Skeletal muscle satellite cell (primary cell): Measurements from ENCODE around the gene CHD1L.
A peak's percentile ranks its signal among the peaks of the same experiment; 100 is the strongest.
"Not testable (repeated sequence)": the region's sequence is repeated elsewhere in the genome, so short reads cannot be mapped to it uniquely, and the experiment has no call there.

Experiments
- H3K27me3 ChIP-seq: 2 replicates; pipeline ENCODE4 v1.7.0; 2013; ENCODE audit warnings: low read length; ENCODE audit not compliant: control insufficient read depth, insufficient read depth
- H3K36me3 ChIP-seq: 2 replicates; pipeline ENCODE4 v1.7.0; 2013; ENCODE audit warnings: mild to moderate bottlenecking, control low read depth, low read length; ENCODE audit not compliant: insufficient read depth
- H3K4me1 ChIP-seq: 2 replicates; pipeline ENCODE4 v1.7.0; 2013; ENCODE audit warnings: low read length; ENCODE audit not compliant: control insufficient read depth, insufficient read depth
- H3K4me2 ChIP-seq: 2 replicates; pipeline ENCODE4 v1.7.0; 2013; ENCODE audit warnings: mild to moderate bottlenecking, low read length
- H3K4me3 ChIP-seq: 2 replicates; pipeline ENCODE4 v1.7.0; 2013; ENCODE audit warnings: low read length
- H3K9ac ChIP-seq: 2 replicates; pipeline ENCODE4 v1.7.0; 2013; ENCODE audit warnings: mild to moderate bottlenecking, low read depth, low read length, moderate library complexity
- H3K9me3 ChIP-seq: replicated peaks from 2 replicates; pipeline ENCODE4 v1.7.0; 2013; ENCODE audit warnings: mild to moderate bottlenecking, control low read depth, low read length

The CHD1L gene

DNA sequence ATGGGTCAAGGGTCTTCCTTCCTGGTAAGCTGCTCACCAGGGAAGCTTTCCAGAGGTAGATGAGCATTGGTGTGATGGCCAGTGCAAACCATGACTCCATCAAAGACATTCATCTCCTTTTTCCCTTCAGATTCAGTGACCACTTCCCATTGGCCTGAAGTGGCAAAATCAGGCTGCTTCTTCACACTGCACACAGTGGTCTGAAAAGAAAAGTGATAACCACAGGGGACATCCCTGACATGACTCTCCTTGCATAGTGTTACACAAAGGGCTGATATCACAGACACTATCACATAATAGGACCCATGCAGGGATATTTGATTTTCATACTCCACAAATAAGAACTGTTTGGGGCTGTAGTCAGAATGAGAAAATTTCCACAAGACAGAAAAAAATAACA lies 29.2 kb upstream of the CHD1L start:
- Histone ChIP-seq H3K4me3 (no peak overlapping the region), H3K9ac (no peak overlapping the region), H3K9me3 (no peaks in the 10 kb centered on the region), H3K4me2 (no peak overlapping the region), H3K36me3 (no peaks in the 10 kb centered on the region), H3K4me1 (peaks cover 3% of the 10 kb centered on the region), H3K27me3 (no peaks in the 10 kb centered on the region)

- H3K36me3 ChIP-seq = no peaks in the 10 kb centered on the region
Observed at GRCh38 chr1:147214325-147214724, 28.2 kb upstream of the CHD1L start.

DNA sequence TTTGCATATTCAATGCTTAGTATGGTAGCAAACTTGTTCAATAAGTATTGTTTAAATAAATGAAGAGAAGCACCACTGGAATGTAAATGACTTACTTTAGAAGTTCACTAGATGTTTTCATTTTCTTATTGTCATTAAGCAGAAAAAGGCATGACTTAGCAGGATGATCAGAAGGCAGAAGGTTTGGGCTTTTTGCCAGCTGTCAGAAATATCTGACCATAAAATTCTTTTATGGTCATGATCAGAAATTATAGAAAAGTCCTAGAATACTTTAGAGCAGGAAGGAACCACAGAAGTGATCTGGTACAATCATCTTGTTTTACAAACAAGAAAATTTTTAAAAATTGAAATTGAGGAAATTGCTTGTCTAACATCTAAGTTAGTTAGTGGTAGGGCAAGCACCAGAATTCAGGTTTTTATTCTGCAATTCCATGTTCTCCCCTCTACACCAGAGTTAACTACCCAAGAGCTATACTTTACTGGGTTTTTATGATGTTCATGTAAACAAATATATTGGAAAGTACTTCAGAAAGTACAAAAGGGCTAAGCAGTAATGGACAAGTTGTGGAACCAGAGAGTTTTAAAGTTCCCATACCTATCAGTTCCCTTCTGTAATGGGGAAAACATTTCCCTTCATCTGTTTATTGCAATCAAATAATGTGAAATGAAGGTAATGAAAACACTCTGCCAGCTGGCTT lies 27.5 kb upstream of the CHD1L start:
- Histone ChIP-seq H3K27me3 (no peaks in the 10 kb centered on the region), H3K4me1 (peaks cover 3% of the 10 kb centered on the region), H3K4me3 (no peak overlapping the region), H3K4me2 (no peak overlapping the region), H3K36me3 (no peaks in the 10 kb centered on the region), H3K9ac (no peak overlapping the region), H3K9me3 (no peaks in the 10 kb centered on the region)

More at GRCh38 chr1:147214325-147214724, 28.2 kb upstream of the CHD1L start:
- Histone ChIP-seq H3K4me2 (no peak overlapping the region), H3K9me3 (no peaks in the 10 kb centered on the region), H3K27me3 (no peaks in the 10 kb centered on the region), H3K4me3 (no peak overlapping the region), H3K9ac (no peak overlapping the region), H3K4me1 (peaks cover 3% of the 10 kb centered on the region)

DNA sequence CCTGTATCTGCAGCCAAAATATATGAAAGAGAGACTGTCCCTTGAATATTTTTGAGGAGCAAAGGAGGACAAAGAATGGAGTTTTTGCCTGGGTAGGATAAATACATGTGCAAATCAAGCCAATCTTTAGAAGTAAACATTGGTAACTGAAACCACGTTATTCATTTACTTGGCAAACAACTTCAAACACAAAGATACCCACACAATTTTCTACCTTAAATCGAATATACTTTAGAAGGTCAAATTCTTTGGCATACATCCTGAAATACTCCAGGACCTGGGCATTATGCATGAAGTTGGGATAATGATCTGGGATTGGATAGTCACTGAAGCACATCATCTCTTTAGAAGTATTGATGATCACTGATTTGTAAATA lies 27.0 kb upstream of the CHD1L start:
- Histone ChIP-seq H3K36me3 (no peaks in the 10 kb centered on the region), H3K9me3 (no peaks in the 10 kb centered on the region)

GRCh38 chr1:147216124-147216523 lies 26.4 kb upstream of the CHD1L start:
- no peak overlapping the region for H3K9ac ChIP-seq
- H3K4me2 ChIP-seq = no peak overlapping the region
- H3K4me1 ChIP-seq = peaks cover 3% of the 10 kb centered on the region
- H3K4me3 ChIP-seq = no peak overlapping the region
- no peaks in the 10 kb centered on the region for H3K27me3 ChIP-seq
- no peaks in the 10 kb centered on the region for H3K9me3 ChIP-seq
- H3K36me3 ChIP-seq = no peaks in the 10 kb centered on the region

More for the DNA sequence above, 27.0 kb upstream of the CHD1L start:
- Histone ChIP-seq H3K27me3 (no peaks in the 10 kb centered on the region), H3K4me2 (no peak overlapping the region), H3K4me3 (no peak overlapping the region), H3K9ac (no peak overlapping the region), H3K4me1 (peaks cover 3% of the 10 kb centered on the region)

- H3K9ac ChIP-seq = no peak overlapping the region
- no peak overlapping the region for H3K4me3 ChIP-seq
- no peak overlapping the region for H3K4me2 ChIP-seq
- no peaks in the 10 kb centered on the region for H3K36me3 ChIP-seq
- no peaks in the 10 kb centered on the region for H3K27me3 ChIP-seq
- H3K9me3 ChIP-seq = no peaks in the 10 kb centered on the region
- peaks cover 3% of the 10 kb centered on the region for H3K4me1 ChIP-seq
Observed at GRCh38 chr1:147217141-147217540, 25.3 kb upstream of the CHD1L start.

DNA sequence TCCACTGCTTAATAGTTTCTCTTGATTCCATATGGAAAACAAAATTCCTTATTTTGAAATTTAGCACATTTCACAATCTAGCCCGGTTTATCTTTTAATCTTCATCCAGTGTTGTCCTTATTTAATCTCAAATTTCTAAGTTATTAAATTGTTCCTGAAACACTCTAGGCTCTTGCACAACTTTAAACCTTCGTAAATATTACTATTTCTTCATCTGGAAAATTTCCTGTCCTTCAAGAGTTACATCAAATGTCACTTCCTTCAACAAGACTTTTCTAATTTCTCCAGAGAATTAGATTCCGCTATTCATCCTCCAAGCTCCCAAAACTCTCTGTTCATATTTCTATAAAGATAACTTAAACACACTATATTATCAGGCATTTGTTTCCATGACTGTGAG lies 23.9 kb upstream of the CHD1L start:
- Histone ChIP-seq H3K9me3 (no peaks in the 10 kb centered on the region), H3K4me3 (no peak overlapping the region), H3K27me3 (no peaks in the 10 kb centered on the region)

GRCh38 chr1:147223740-147224615 lies 18.5 kb upstream of the CHD1L start:
- Histone ChIP-seq H3K4me3 (no peak overlapping the region), H3K9me3 (no peaks in the 10 kb centered on the region), H3K9ac (no peak overlapping the region), H3K36me3 (no peaks in the 10 kb centered on the region), H3K27me3 (no peaks in the 10 kb centered on the region), H3K4me1 (no peaks in the 10 kb centered on the region), H3K4me2 (no peak overlapping the region)

More for the DNA sequence above, 23.9 kb upstream of the CHD1L start:
- Histone ChIP-seq H3K4me2 (no peak overlapping the region), H3K4me1 (peaks cover 3% of the 10 kb centered on the region), H3K9ac (no peak overlapping the region), H3K36me3 (no peaks in the 10 kb centered on the region)

DNA sequence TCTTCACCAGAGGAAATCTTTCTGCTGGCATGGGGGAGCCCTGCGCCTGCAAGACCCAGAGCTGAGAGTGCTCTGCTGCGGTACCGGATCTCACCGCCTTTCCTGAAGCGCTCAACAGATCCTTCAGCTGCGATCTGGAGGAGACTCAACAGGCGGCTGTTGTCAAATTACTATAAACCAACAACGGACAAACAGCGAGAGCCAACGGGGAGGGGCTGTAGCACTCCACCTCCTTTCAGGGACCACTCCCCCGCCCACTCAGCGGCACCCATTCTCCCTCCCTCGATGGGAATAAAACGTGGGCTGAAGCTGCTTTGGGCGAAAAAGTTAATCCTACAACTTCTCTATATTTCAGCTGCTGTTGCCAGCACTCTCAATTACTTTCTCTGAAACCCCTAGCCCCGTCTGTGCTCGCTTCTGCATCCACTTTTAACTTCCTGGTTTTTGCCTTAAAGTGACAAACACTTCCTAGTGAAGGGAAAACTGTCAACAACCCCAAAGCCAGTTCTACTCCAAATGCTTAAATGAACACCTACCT lies 17.2 kb upstream of the CHD1L start, which contains the start of gene FMO5:
FMO5 (minus strand) TSS at position 147 of the 538 bp plus-strand sequence. CDS start 310 bp downstream, outside the sequence.
- H3K4me1 ChIP-seq = no peaks in the 10 kb centered on the region
- H3K27me3 ChIP-seq = no peaks in the 10 kb centered on the region
- no peaks in the 10 kb centered on the region for H3K36me3 ChIP-seq
- peak within 1 kb of the TSS; percentile 80 for H3K4me3 ChIP-seq
- peak within 1 kb of the TSS; percentile 89 for H3K4me2 ChIP-seq
- no peaks in the 10 kb centered on the region for H3K9me3 ChIP-seq
- peak within 1 kb of the TSS; percentile 76 for H3K9ac ChIP-seq

GRCh38 chr1:147231032-147231431 lies 11.5 kb upstream of the CHD1L start:
- H3K9ac ChIP-seq, H3K27me3 ChIP-seq, H3K36me3 ChIP-seq, H3K4me2 ChIP-seq, H3K4me1 ChIP-seq, H3K9me3 ChIP-seq, H3K4me3 ChIP-seq: not testable (repeated sequence)

- not testable (repeated sequence) for H3K4me3 ChIP-seq, H3K36me3 ChIP-seq, H3K9ac ChIP-seq, H3K4me1 ChIP-seq, H3K9me3 ChIP-seq, H3K4me2 ChIP-seq
- H3K27me3 ChIP-seq = peaks cover 10% of the 10 kb centered on the region
Observed at GRCh38 chr1:147233903-147234302, 8.6 kb upstream of the CHD1L start.
